Ascending aorta (tissue), 2 donors: ENCODE measurements around the gene RIN3. TPM values are rescaled to one million over a fixed set of nuclear protein-coding genes. Genes with fewer than 3 reads are reported as not detected.

ENCODE experiments used
- DNase-seq, 2 donors: peaks; one replicate each; pipeline ENCODE4 v3.0.0-alpha.2; 2019; ENCODE audit warnings: low spot score in 2 of 2
- H3K27ac ChIP-seq, 2 donors: fragments of 200-600 bp; sonication (generic); one replicate each; pipeline ENCODE4 v1.5.1; 2016 to 2017; ENCODE audit warnings: mild to moderate bottlenecking in 1 of 2
- H3K27me3 ChIP-seq: fragments of 200-600 bp; sonication (generic); one replicate; pipeline ENCODE4 v1.5.1; 2017
- H3K36me3 ChIP-seq, 2 donors: fragments of 200-600 bp; sonication (generic); one replicate each; pipeline ENCODE4 v1.5.1; 2016
- H3K4me1 ChIP-seq, 2 donors: fragments of 200-600 bp; sonication (generic); one replicate each; pipeline ENCODE4 v1.5.1; 2016 to 2017; ENCODE audit warnings: mild to moderate bottlenecking in 1 of 2
- H3K4me3 ChIP-seq, 2 donors: fragments of 200-600 bp; sonication (generic); one replicate each; pipeline ENCODE4 v1.5.1; 2016 to 2017; ENCODE audit warnings: mild to moderate bottlenecking in 1 of 2
- H3K9me3 ChIP-seq, 2 donors: fragments of 200-600 bp; sonication (generic); one replicate each; pipeline ENCODE4 v1.5.1; 2016
- intact Hi-C: fragments of 100-400 bp; cut with DNase I; formaldehyde crosslinking; loops from one replicate; pipeline ENCODE4 v1.15.1; 2023
- total RNA-seq: library from RNA; depleted of rRNA; stranded (reverse); fragments of >200 nt; gene quantifications from one replicate; pipeline ENCODE4 v1.1.0, GENCODE V29; 2016
- TF ChIP-seq, protein P1 (sequence below), 3 experiments: fragments of 200-600 bp in 2 of 3; fragments of 450-650 bp in 1 of 3; sonication (generic) in 2 of 3; IDR thresholded peaks; one replicate each; pipeline ENCODE4 v1.5.1; 2016 to 2019; ENCODE audit warnings: antibody characterized with exemption in 3 of 3, mild to moderate bottlenecking in 1 of 3, moderate library complexity in 1 of 3

RIN3 gene
- total RNA-seq, 1 donor from 2014 or later: 30.3 TPM

DNA sequence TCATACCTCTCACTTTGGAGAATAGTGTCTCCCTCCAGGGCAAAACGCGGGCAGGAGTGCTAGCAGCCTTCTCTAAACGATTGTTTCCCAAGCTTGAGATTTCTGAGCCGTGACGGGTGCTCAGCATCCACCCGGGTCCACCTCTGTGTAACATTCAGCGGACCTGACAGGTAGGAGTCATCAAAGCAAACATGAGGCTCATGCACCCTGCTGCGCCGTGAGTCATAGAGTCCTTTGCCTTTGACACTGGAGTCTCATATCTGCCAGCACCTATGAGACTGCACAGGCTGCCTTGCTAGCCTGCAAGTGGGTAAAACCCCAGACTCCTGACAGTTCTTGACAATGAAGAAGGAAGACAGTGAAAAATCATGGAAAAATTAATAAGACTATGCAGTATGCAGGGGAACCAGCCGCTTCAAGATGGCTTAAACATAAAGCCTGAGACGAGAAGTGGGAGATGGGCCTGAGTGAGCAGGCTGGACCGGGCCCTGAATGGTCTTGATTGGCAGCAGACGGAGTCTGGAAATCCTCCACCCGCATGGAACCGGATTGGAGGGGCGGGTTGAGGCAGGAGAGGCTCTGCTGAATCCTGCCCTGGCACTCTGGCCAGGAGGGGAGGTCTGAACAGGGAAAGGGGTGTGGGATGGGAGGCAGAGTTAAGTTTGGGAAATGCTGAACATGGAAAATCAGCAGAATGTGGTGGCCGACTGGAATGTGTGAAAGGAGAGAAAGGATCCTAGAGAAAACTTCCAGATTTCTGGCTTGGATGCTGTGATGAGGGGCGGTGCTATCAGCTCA is 180.6 kb downstream of the RIN3 start:
- TF ChIP-seq, protein P1, sequence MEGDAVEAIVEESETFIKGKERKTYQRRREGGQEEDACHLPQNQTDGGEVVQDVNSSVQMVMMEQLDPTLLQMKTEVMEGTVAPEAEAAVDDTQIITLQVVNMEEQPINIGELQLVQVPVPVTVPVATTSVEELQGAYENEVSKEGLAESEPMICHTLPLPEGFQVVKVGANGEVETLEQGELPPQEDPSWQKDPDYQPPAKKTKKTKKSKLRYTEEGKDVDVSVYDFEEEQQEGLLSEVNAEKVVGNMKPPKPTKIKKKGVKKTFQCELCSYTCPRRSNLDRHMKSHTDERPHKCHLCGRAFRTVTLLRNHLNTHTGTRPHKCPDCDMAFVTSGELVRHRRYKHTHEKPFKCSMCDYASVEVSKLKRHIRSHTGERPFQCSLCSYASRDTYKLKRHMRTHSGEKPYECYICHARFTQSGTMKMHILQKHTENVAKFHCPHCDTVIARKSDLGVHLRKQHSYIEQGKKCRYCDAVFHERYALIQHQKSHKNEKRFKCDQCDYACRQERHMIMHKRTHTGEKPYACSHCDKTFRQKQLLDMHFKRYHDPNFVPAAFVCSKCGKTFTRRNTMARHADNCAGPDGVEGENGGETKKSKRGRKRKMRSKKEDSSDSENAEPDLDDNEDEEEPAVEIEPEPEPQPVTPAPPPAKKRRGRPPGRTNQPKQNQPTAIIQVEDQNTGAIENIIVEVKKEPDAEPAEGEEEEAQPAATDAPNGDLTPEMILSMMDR (IDR thresholded peaks at IDR 0.05): no peak
- H3K4me1 ChIP-seq: peaks cover 6% of the 10 kb centered on the region in 2 donors
- H3K9me3 ChIP-seq: no peaks in the 10 kb centered on the region
- no peaks in the 10 kb centered on the region for H3K27me3 ChIP-seq
- no peak overlapping the region for H3K4me3 ChIP-seq
- DNase-seq: no peak
- H3K27ac ChIP-seq: no peak overlapping the region
- intact Hi-C loops: no loop called here
- H3K36me3 ChIP-seq: no peaks in the 10 kb centered on the region

DNA sequence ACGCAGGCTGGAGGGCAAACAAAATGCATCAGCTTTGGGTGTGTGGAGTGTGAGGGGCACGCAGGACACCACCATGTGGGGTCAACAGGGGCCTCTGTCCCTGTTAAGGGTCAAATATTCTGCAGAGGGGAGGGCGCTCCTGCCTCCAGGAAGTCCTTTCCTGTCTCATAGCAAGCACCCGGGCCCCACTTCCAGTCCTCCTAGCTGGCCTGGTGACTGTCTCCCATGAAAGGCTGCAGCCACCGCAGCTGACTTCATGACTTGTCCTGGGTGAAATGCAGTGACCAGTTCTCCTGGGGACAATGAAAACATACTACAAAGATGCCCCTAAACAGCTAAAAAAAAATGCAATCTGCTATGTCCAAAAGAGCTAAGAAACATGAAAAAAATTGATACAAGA is 181.2 kb downstream of the RIN3 start:
- no peaks in the 10 kb centered on the region for H3K27me3 ChIP-seq
- no peak overlapping the region for H3K27ac ChIP-seq
- H3K4me3 ChIP-seq: no peak overlapping the region
- peaks cover 6% of the 10 kb centered on the region in 2 donors for H3K4me1 ChIP-seq
- DNase-seq: no peak
- no peaks in the 10 kb centered on the region for H3K36me3 ChIP-seq
- TF ChIP-seq, protein P1 (IDR thresholded peaks at IDR 0.05): no peak
- intact Hi-C loops: no loop called here
- H3K9me3 ChIP-seq: no peaks in the 10 kb centered on the region

DNA sequence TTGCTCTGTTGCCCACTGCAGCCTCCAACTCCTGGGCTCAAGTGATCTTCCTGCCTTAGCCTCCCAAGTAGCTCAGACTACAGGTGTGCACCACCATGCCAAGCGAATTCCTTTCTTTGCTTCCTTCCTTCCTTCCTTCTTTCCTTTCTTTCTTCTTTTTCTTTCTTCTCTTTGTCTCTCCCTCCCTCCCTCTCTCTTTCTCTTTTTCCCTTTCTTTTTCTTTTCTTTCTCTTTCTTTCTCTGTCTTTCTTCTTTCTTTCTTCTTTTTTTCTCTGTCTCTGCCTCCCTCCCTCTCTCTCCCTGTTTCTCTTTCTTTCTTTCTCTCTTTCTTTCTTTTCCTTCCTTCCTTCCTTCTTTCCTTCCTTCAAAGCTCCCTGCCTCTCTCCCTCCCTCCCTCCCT is 182.0 kb downstream of the RIN3 start:
- TF ChIP-seq, protein P1 (IDR thresholded peaks at IDR 0.05): no peak
- H3K9me3 ChIP-seq: no peaks in the 10 kb centered on the region
- no peak overlapping the region for H3K27ac ChIP-seq
- intact Hi-C loops: no loop called here
- peaks cover 6% of the 10 kb centered on the region in 2 donors for H3K4me1 ChIP-seq
- H3K4me3 ChIP-seq: no peak overlapping the region
- H3K36me3 ChIP-seq: no peaks in the 10 kb centered on the region
- DNase-seq: no peak
- H3K27me3 ChIP-seq: no peaks in the 10 kb centered on the region

DNA sequence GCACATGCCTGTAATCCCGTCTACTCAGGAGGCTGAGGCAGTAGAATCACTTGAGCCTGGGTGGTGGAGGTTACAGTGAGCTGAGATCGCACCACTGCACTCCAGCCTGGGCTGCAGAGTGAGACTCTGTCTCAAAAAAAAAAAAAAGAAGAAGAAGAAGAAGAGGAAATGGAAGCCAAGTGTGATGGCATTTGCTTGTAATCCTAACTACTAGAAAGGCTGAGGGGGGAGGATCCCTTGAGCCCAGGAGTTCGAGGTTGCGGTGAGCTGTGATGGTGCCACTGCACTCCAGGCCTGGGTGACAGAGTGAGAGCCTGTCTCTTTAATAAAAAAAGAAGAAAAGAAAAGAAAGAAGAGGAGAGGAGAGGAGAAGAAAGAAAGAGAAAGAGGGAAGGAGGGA is 182.8 kb downstream of the RIN3 start:
- H3K27me3 ChIP-seq: no peaks in the 10 kb centered on the region
- intact Hi-C loops: no loop called here
- H3K4me3 ChIP-seq: no peak overlapping the region

DNA sequence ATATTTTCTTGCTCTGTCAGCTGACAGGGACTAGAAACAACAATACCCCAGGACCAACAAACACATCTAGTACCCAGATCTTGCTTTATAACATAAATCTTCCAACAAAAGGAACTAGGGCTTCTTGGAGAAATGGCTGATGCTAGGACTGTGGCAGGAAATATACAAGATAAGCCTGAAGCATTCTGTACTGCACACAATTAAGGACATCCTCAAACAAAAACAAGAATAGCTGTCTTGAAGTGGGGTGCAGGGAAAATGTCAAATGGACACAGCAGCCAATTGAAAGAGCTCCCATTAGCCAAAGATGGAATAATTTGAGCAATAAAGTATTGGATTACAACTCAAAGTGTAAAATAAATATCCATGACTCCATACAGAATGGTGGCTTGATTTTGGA is 184.8 kb downstream of the RIN3 start:
- H3K36me3 ChIP-seq: peaks cover under 1% of the 10 kb centered on the region in 2 donors
- no peaks in the 10 kb centered on the region for H3K4me1 ChIP-seq
- no peak overlapping the region for H3K4me3 ChIP-seq
- DNase-seq: no peak
- TF ChIP-seq, protein P1 (IDR thresholded peaks at IDR 0.05): no peak
- H3K27ac ChIP-seq: no peak overlapping the region
- H3K27me3 ChIP-seq: no peaks in the 10 kb centered on the region
- intact Hi-C loops: no loop called here
- H3K9me3 ChIP-seq: no peaks in the 10 kb centered on the region

More for the DNA sequence above, 182.8 kb downstream of the RIN3 start:
- Histone ChIP-seq H3K36me3 (no peaks in the 10 kb centered on the region), H3K27ac (no peak overlapping the region), H3K9me3 (no peaks in the 10 kb centered on the region), H3K4me1 (peaks cover 6% of the 10 kb centered on the region in 2 donors)
- TF ChIP-seq, protein P1 (IDR thresholded peaks at IDR 0.05): no peak
- no peak for DNase-seq
